WTC11 (cell line): ENCODE data around the gene FST. TPM values are rescaled to one million over a fixed set of nuclear protein-coding genes. Genes with fewer than 3 reads are reported as not detected.

Source experiments
- ATAC-seq: fragments of 200-7000 bp; cut with Tn5 transposase; 2 replicates; pipeline ENCODE4 v1.10.0; 2021; ENCODE audit warnings: mild to moderate bottlenecking, moderate library complexity
- CTCF ChIA-PET: fragments of 300-600 bp; sonication (Branson Sonifier 250); formaldehyde crosslinking; loops from one replicate; lab custom pipeline; 2021; ENCODE audit warnings: antibody characterized with exemption; lab: Charles Lee
- POLR2A ChIA-PET: fragments of 350-600 bp; sonication (Branson Sonifier 250); formaldehyde crosslinking; loops from one replicate; lab custom pipeline; 2021; ENCODE audit warnings: antibody characterized with exemption; lab: Charles Lee
- DNase-seq: peaks from one replicate; pipeline ENCODE4 v3.0.0; 2021; ENCODE audit warnings: low spot score
- H3K27ac Mint-ChIP-seq: 2 replicates; pipeline ENCODE4 v1.8.0; 2021; ENCODE audit warnings: mixed read lengths
- H3K27me3 Mint-ChIP-seq: 2 replicates; pipeline ENCODE4 v1.8.0; 2021; ENCODE audit warnings: low read depth, mild to moderate bottlenecking, moderate library complexity, mixed read lengths
- H3K36me3 Mint-ChIP-seq: 2 replicates; pipeline ENCODE4 v1.8.0; 2021; ENCODE audit warnings: mixed read lengths
- H3K4me1 Mint-ChIP-seq: 2 replicates; pipeline ENCODE4 v1.8.0; 2022; ENCODE audit warnings: mixed read lengths
- H3K4me3 Mint-ChIP-seq: 2 replicates; pipeline ENCODE4 v1.8.0; 2021; ENCODE audit warnings: mild to moderate bottlenecking, moderate library complexity, mixed read lengths
- H3K9me3 Mint-ChIP-seq: 2 replicates; pipeline ENCODE4 v1.8.0; 2021; ENCODE audit warnings: mixed read lengths
- ARID4B ChIP-seq: sonication (generic); formaldehyde crosslinking; IDR thresholded peaks from 2 replicates; pipeline ENCODE4 v1.8.0; 2023; ENCODE audit warnings: missing genetic modification reagents, mild to moderate bottlenecking, borderline replicate concordance
- ATF3 ChIP-seq: sonication (generic); formaldehyde crosslinking; conservative IDR thresholded peaks from 2 replicates; pipeline ENCODE4 v1.8.1; 2022; ENCODE audit warnings: mild to moderate bottlenecking, missing genetic modification reagents
- CREM ChIP-seq: sonication (generic); formaldehyde crosslinking; IDR thresholded peaks from 2 replicates; pipeline ENCODE4 v1.8.1; 2022; ENCODE audit warnings: mild to moderate bottlenecking, missing genetic modification reagents, moderate library complexity
- ETV6 ChIP-seq: sonication (generic); formaldehyde crosslinking; IDR thresholded peaks from 2 replicates; pipeline ENCODE4 v1.8.1; 2022; ENCODE audit warnings: mild to moderate bottlenecking, missing genetic modification reagents
- FOXK1 ChIP-seq: sonication (generic); formaldehyde crosslinking; IDR thresholded peaks from 2 replicates; pipeline ENCODE4 v1.8.0; 2022; ENCODE audit warnings: mild to moderate bottlenecking, moderate library complexity, missing genetic modification reagents
- GABPB1 ChIP-seq: sonication (generic); formaldehyde crosslinking; IDR thresholded peaks from 2 replicates; pipeline ENCODE4 v1.8.1; 2023; ENCODE audit warnings: mild to moderate bottlenecking, missing genetic modification reagents
- GRHL2 ChIP-seq: fragments of 250-450 bp; sonication (Bioruptor Pico); IDR thresholded peaks from 2 replicates; pipeline ENCODE4 v1.8.0; 2022; ENCODE audit warnings: mild to moderate bottlenecking, moderate library complexity; ENCODE audit not compliant: insufficient replicate concordance, severe bottlenecking
- IRF1 ChIP-seq: sonication (generic); formaldehyde crosslinking; IDR thresholded peaks from 2 replicates; pipeline ENCODE4 v1.8.0; 2023; ENCODE audit warnings: missing genetic modification reagents
- MXD4 ChIP-seq: fragments of 250-450 bp; sonication (Bioruptor Pico); IDR thresholded peaks from 2 replicates; pipeline ENCODE4 v1.8.0; 2021; ENCODE audit warnings: mild to moderate bottlenecking, moderate library complexity, borderline replicate concordance
- MYBL2 ChIP-seq: sonication (generic); formaldehyde crosslinking; IDR thresholded peaks from 2 replicates; pipeline ENCODE4 v1.8.1; 2023; ENCODE audit warnings: mild to moderate bottlenecking, moderate library complexity, missing genetic modification reagents
- NR1H2 ChIP-seq: sonication (generic); formaldehyde crosslinking; IDR thresholded peaks from 2 replicates; pipeline ENCODE4 v1.9.0; 2021; ENCODE audit warnings: mild to moderate bottlenecking, moderate library complexity, missing genetic modification reagents
- NR3C1 ChIP-seq: sonication (generic); formaldehyde crosslinking; conservative IDR thresholded peaks from 2 replicates; pipeline ENCODE4 v1.8.1; 2023; ENCODE audit warnings: low read depth, mild to moderate bottlenecking, missing genetic modification reagents
- OVOL2 ChIP-seq: fragments of 250-450 bp; sonication (Bioruptor Pico); IDR thresholded peaks from 2 replicates; pipeline ENCODE4 v1.9.0; 2021; ENCODE audit warnings: mild to moderate bottlenecking, borderline replicate concordance
- PRRX2 ChIP-seq: fragments of 250-450 bp; sonication (Bioruptor Pico); IDR thresholded peaks from 2 replicates; pipeline ENCODE4 v1.8.0; 2021; ENCODE audit warnings: mild to moderate bottlenecking
- RORB ChIP-seq: fragments of 250-450 bp; sonication (Bioruptor Pico); IDR thresholded peaks from 2 replicates; pipeline ENCODE4 v1.9.0; 2021; ENCODE audit warnings: mild to moderate bottlenecking
- SOX15 ChIP-seq: fragments of 250-450 bp; sonication (Bioruptor Pico); IDR thresholded peaks from 2 replicates; pipeline ENCODE4 v1.9.0; 2021; ENCODE audit warnings: mild to moderate bottlenecking
- SP1 ChIP-seq: sonication (generic); formaldehyde crosslinking; conservative IDR thresholded peaks from 2 replicates; pipeline ENCODE4 v1.8.1; 2022; ENCODE audit warnings: missing genetic modification reagents
- TEAD4 ChIP-seq: sonication (generic); formaldehyde crosslinking; IDR thresholded peaks from 2 replicates; pipeline ENCODE4 v1.8.0; 2022; ENCODE audit warnings: mild to moderate bottlenecking, missing genetic modification reagents
- ZBTB21 ChIP-seq: sonication (generic); formaldehyde crosslinking; IDR thresholded peaks from 2 replicates; pipeline ENCODE4 v1.8.1; 2023; ENCODE audit warnings: mild to moderate bottlenecking, missing genetic modification reagents, borderline replicate concordance
- ZNF232 ChIP-seq: sonication (generic); formaldehyde crosslinking; IDR thresholded peaks from 2 replicates; pipeline ENCODE4 v1.8.0; 2022; ENCODE audit warnings: mild to moderate bottlenecking, missing genetic modification reagents
- ZNF396 ChIP-seq: fragments of 250-450 bp; sonication (Bioruptor Pico); IDR thresholded peaks from 2 replicates; pipeline ENCODE4 v1.8.0; 2021; ENCODE audit warnings: mild to moderate bottlenecking, moderate library complexity, borderline replicate concordance
- ZNF532 ChIP-seq: fragments of 250-450 bp; sonication (Bioruptor Pico); IDR thresholded peaks from 2 replicates; pipeline ENCODE4 v1.9.0; 2021; ENCODE audit warnings: mild to moderate bottlenecking, borderline replicate concordance
- total RNA-seq: library from RNA; stranded (reverse); gene quantifications from 3 replicates; pipeline ENCODE4 v1.2.3, GENCODE V29; 2021

Gene FST
- total RNA-seq, 1 experiment from 2014 or later = 11.8 TPM

- no peaks in the 10 kb centered on the region for H3K36me3 Mint-ChIP-seq
- CTCF ChIA-PET = interaction anchor here (0.9 kb wide), 1 partner anchor 27 kb away, joined by 3 read pairs; no protein-coding TSS in a partner anchor
- no peak overlapping the region for H3K27ac Mint-ChIP-seq
- H3K9me3 Mint-ChIP-seq = peaks cover 6% of the 10 kb centered on the region; the same call in 1 of the 2 replicates
- no peaks in the 10 kb centered on the region for H3K4me1 Mint-ChIP-seq
- ATAC-seq (no peak), DNase-seq (no peak)
- TF ChIP-seq GRHL2 = no peak
- no peak for TF ChIP-seq ATF3
- TF ChIP-seq RORB = no peak
- TF ChIP-seq GABPB1 = no peak
- TF ChIP-seq ETV6 (CRISPR knock-in tag) = no peak
- no peak for TF ChIP-seq NR3C1
- TF ChIP-seq IRF1 (CRISPR knock-in tag) = no peak
- no peak for TF ChIP-seq CREM (CRISPR knock-in tag)
- TF ChIP-seq SOX15 = no peak
- no peak for TF ChIP-seq SP1 (CRISPR knock-in tag)
- no peak for TF ChIP-seq ZNF232 (CRISPR knock-in tag)
- no peak for TF ChIP-seq ARID4B (CRISPR knock-in tag)
- TF ChIP-seq MYBL2 (CRISPR knock-in tag) = no peak
- TF ChIP-seq FOXK1 (CRISPR knock-in tag) = no peak
- POLR2A ChIA-PET = no interaction called here
- no peak overlapping the region for H3K4me3 Mint-ChIP-seq
- no peaks in the 10 kb centered on the region for H3K27me3 Mint-ChIP-seq
Measured at GRCh38 chr5:53438079-53438478, 42.4 kb upstream of the FST start.

- ChIA-PET POLR2A (no interaction called here), CTCF (interaction anchor here (0.9 kb wide), 1 partner anchor 26 kb away, joined by 3 read pairs; no protein-coding TSS in a partner anchor)
- ATAC-seq (no peak), DNase-seq (no peak)
- no peaks in the 10 kb centered on the region for H3K27me3 Mint-ChIP-seq
- no peaks in the 10 kb centered on the region for H3K36me3 Mint-ChIP-seq
- H3K4me1 Mint-ChIP-seq = no peaks in the 10 kb centered on the region
- H3K27ac Mint-ChIP-seq = no peak overlapping the region
- peaks cover 6% of the 10 kb centered on the region; the same call in 1 of the 2 replicates for H3K9me3 Mint-ChIP-seq
- no peak overlapping the region for H3K4me3 Mint-ChIP-seq
- TF ChIP-seq ZBTB21 (no peak), OVOL2 (CRISPR knock-in tag) (no peak), MXD4 (CRISPR knock-in tag) (no peak), ZNF396 (CRISPR knock-in tag) (no peak), PRRX2 (CRISPR knock-in tag) (no peak), ZNF532 (CRISPR knock-in tag) (no peak), TEAD4 (CRISPR knock-in tag) (no peak), FOXK1 (CRISPR knock-in tag) (no peak), SP1 (CRISPR knock-in tag) (no peak), NR1H2 (CRISPR knock-in tag) (no peak)
Measured at GRCh38 chr5:53438486-53439472, 41.6 kb upstream of the FST start.
